GM12872 (cell line): Measurements from ENCODE around the gene SERTAD3.

Source experiments
- CTCF ChIP-seq: IDR thresholded peaks from 3 replicates; pipeline ENCODE4 v1.5.1; 2011; ENCODE audit warnings: low read depth, mild to moderate bottlenecking, low read length, moderate library complexity; ENCODE audit not compliant: insufficient read depth

Gene SERTAD3

GRCh38 chr19:40442328-40443130 lies 1.6 kb downstream of the SERTAD3 start:
- TF ChIP-seq CTCF, result no peak

GRCh38 chr19:40441719-40442253 lies 2.3 kb downstream of the SERTAD3 start:
- TF ChIP-seq CTCF, result no peak

- no peak for TF ChIP-seq CTCF
Measured at GRCh38 chr19:40438284-40438683, 5.9 kb downstream of the SERTAD3 start.

GRCh38 chr19:40433391-40434216 lies 10.5 kb downstream of the SERTAD3 start:
- no peak for TF ChIP-seq CTCF

- TF ChIP-seq CTCF, result no peak
Measured at GRCh38 chr19:40431698-40432097, 12.4 kb downstream of the SERTAD3 start.

GRCh38 chr19:40425450-40426287 lies 18.5 kb downstream of the SERTAD3 start, which contains the start of gene SERTAD1:
Gene SERTAD1, minus strand, starts transcription at chr19:40425992. Its CDS starts 2,446 bp downstream, at chr19:40423546.
- TF ChIP-seq CTCF, result peak; percentile 77; the same call in 2 of the 3 replicates
